ENCODE results near the gene PLEKHG4. TPM values are rescaled to one million over a fixed set of nuclear protein-coding genes. Genes with fewer than 3 reads are reported as not detected.

PLEKHG4 gene
- total RNA-seq, 2 donors from 2014 or later: 13.1 to 14.7 TPM

DNA sequence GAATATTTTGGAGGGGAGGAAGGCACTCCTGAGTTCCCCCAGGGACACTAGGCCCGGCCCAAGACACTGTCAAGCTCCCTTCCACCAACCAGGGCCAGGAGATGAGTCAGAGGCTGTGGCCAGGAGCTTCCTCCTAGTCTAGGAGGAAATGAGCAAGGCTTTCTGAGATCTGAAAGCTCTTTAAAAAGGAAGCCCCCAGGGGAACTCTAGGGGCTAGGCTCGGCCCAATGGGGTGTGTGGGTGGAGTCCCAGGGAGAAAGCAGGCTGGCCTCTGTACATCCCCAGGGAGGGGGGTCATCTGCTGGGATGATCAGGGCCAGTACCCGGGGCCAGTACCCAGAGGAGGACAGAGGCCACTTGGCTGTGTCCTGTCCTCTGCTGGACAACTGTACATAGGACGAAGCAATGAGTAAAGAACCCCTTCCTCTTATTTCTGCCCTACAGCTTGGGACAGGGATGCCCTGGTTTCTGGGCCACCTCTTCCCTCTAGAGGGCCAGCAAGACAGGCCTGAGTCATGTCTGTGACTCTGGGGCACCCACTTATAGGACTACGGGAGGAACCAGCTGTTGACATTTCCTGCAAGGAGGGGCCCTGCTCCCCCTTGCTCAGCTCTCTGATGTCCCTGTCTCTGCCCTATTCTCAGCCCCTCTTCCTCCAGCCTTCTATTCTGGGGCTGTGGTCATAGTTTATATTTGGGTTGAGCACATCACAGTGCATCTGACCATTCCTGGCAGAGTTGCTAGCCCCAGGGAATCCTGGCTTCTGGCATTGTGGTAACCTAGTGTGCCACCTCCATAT lies 34.7 kb upstream of the PLEKHG4 start:
- Histone ChIP-seq H3K4me1 (peaks cover 32% of the 10 kb centered on the region), H3K27ac (peak overlapping the region; percentile 77), H3K36me3 (no peaks in the 10 kb centered on the region), H3K9me3 (no peaks in the 10 kb centered on the region), H3K9ac (ENCODE audit: low read depth in 2 of 2, low read length in 2 of 2) (peak overlapping the region; percentile 42 to 66), H3K4me3 (no peak overlapping the region), H3K27me3 (no peaks in the 10 kb centered on the region)
- DNase-seq: peak; percentile 75
- intact Hi-C loops (cut with DNase I): no loop called here
- TF ChIP-seq, protein P1, sequence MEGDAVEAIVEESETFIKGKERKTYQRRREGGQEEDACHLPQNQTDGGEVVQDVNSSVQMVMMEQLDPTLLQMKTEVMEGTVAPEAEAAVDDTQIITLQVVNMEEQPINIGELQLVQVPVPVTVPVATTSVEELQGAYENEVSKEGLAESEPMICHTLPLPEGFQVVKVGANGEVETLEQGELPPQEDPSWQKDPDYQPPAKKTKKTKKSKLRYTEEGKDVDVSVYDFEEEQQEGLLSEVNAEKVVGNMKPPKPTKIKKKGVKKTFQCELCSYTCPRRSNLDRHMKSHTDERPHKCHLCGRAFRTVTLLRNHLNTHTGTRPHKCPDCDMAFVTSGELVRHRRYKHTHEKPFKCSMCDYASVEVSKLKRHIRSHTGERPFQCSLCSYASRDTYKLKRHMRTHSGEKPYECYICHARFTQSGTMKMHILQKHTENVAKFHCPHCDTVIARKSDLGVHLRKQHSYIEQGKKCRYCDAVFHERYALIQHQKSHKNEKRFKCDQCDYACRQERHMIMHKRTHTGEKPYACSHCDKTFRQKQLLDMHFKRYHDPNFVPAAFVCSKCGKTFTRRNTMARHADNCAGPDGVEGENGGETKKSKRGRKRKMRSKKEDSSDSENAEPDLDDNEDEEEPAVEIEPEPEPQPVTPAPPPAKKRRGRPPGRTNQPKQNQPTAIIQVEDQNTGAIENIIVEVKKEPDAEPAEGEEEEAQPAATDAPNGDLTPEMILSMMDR (IDR thresholded peaks at IDR 0.05): no peak

DNA sequence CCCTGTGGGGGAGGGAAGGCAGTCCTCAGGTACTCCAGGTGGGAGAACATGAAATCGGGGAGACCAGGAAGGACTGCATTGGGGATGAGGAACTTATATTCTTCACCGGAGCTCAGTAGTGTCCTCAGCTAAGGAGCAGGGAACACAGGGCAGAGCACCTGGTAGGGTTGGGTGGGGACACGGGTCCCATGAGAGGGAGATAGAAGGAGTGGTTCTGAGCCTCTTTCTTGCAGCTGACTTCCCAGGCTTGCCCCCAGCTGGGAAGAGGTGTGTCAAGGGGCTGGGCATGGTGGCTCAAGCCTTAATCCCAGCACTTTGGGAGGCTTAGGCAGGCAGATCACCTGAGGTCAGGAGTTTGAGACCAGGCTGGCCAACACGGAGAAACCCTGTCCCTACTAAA lies 34.1 kb upstream of the PLEKHG4 start:
- Histone ChIP-seq H3K4me3 (no peak overlapping the region), H3K27me3 (no peaks in the 10 kb centered on the region), H3K9me3 (no peaks in the 10 kb centered on the region), H3K36me3 (no peaks in the 10 kb centered on the region), H3K27ac (peak overlapping the region; percentile 77), H3K4me1 (peaks cover 32% of the 10 kb centered on the region), H3K9ac (ENCODE audit: low read depth in 2 of 2, low read length in 2 of 2) (peak overlapping the region; percentile 42 to 66)
- intact Hi-C loops (cut with DNase I): no loop called here
- TF ChIP-seq, protein P1 (IDR thresholded peaks at IDR 0.05): no peak
- no peak for DNase-seq

DNA sequence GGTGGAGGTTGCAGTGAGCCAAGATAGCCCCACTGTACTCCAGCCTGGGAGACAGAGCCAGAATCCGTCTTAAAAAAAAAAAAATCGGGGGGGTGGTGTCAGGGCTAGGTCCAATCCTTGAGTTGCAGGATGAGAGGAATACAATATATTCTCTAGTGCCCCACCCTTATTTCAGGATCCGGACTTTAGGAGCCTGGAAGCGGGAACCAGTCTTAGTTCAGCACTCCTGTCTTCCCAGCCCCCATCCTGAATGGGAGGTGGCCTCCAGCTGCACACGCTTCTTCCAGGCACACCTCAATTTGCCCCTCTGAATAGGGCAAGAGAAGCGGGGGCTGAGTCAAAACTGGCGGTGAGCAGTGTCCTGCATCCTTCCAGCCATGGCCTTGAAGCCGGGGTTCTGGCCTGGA lies 33.7 kb upstream of the PLEKHG4 start:
- TF ChIP-seq, protein P1 (IDR thresholded peaks at IDR 0.05): no peak
- Histone ChIP-seq H3K27ac (peak overlapping the region; percentile 77), H3K9me3 (no peaks in the 10 kb centered on the region), H3K4me3 (peak overlapping the region; percentile 59), H3K4me1 (peaks cover 28% of the 10 kb centered on the region), H3K27me3 (no peaks in the 10 kb centered on the region), H3K36me3 (no peaks in the 10 kb centered on the region), H3K9ac (ENCODE audit: low read depth in 2 of 2, low read length in 2 of 2) (peak overlapping the region; percentile 91 to 93)
- peak; percentile 80 for DNase-seq
- intact Hi-C loops (cut with DNase I): no loop called here

DNA sequence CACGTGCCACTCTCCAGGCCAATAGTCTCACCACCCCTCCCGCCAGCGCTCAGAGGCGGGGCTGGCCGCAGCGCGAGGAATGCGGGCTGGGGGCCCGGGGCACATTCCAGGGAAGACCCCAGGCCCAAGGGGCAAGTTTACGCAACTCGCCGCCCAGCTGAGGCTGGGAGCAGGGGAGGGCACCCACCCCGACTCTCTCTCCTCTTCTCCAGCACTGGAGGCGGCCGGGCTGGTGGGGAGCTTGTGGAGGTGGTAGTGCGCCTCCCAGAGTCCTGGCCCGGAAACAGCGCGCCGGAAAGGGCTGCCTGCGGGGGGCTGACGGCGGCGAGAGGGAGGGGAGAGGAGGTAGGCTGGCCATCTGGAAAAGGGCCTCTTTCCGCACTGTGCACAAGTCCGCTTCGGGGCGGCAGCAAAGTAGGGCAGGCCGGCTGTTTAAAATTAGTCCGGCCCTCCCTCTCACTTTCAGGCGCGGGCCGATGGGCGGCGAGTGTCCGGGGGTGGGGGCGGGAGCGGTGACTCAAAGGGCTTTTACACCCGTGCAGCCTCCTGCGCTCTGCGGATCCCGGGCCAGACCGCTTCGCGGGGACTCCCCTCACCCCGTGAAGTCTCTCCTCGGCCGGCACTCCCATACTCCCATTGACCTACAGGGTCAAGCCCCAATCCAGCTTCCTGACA lies 33.1 kb upstream of the PLEKHG4 start:
- Histone ChIP-seq H3K27me3 (no peaks in the 10 kb centered on the region), H3K36me3 (no peaks in the 10 kb centered on the region), H3K4me1 (peaks cover 23% of the 10 kb centered on the region), H3K4me3 (peak overlapping the region; percentile 59), H3K27ac (peak overlapping the region; percentile 77), H3K9me3 (no peaks in the 10 kb centered on the region), H3K9ac (ENCODE audit: low read depth in 2 of 2, low read length in 2 of 2) (peak overlapping the region; percentile 91 to 93)
- DNase-seq: peak; percentile 78
- TF ChIP-seq, protein P1 (IDR thresholded peaks at IDR 0.05): no peak
- intact Hi-C loops (cut with DNase I): no loop called here

DNA sequence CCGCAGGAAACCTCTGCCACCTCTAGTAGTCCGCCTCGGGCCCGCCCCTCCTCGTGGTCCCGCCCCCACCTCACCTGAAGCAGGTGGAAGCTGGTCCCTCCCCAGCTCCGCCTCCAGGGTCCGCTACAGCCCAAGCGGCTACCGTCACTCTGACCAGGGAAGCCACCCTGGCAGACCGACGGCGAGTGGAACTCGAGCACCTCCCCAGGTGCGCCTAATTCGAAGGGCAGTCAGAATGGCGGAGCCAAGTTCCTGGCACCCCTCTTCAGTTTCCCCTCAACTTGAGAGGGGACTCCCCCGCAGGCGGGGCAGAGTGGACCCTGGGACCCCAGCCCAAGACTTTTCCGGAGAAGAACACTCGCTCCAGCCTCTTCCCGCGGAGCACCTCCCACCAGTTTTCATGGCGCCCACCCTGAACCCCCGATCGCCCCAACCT lies 32.6 kb upstream of the PLEKHG4 start:
- H3K4me1 ChIP-seq: peaks cover 17% of the 10 kb centered on the region
- no peaks in the 10 kb centered on the region for H3K9me3 ChIP-seq
- peak overlapping the region; percentile 59 for H3K4me3 ChIP-seq
- H3K9ac ChIP-seq (ENCODE audit: low read depth in 2 of 2, low read length in 2 of 2): peak overlapping the region; percentile 91 to 93
- no peaks in the 10 kb centered on the region for H3K36me3 ChIP-seq
- intact Hi-C loops (cut with DNase I): no loop called here
- peak; percentile 96 for DNase-seq
- peak overlapping the region; percentile 77 for H3K27ac ChIP-seq
- TF ChIP-seq, protein P1 (IDR thresholded peaks at IDR 0.05): no peak
- no peaks in the 10 kb centered on the region for H3K27me3 ChIP-seq

Data from colonic mucosa (tissue), 4 donors.